ENCODE results near the gene PDIA5. TPM values are rescaled to one million over a fixed set of nuclear protein-coding genes. Genes with fewer than 3 reads are reported as not detected.

The PDIA5 gene
- total RNA-seq, 1 experiment from 2014 or later = 50.8 TPM

DNA sequence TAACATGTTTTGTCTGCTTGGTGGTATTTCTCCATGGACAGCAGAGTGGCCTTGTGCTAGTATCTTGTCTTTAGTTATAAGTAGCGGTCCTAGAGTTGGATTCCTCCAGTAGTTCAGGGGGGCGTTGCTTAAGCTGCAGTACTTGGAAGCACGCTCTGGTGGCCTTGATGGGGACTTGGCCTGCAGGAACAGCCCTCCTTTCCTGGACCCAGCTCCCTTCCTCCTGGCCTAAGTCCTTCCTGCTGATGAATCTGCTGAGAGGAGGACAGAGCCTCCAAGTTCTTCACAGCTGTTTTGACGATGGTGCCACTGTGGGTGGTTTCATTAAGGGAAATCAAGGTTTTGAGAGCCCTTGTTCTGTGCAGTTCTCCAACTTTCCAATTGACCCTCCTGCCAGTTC, 96.3 kb downstream of the PDIA5 start (continued):
- TF ChIP-seq CTCF (IDR thresholded peaks at IDR 0.05 in 2 of 3, conservative IDR thresholded peaks at IDR 0.05 in 1 of 3; ENCODE audit: borderline replicate concordance in 1 of 3, insufficient read depth in 1 of 3, low read depth in 2 of 3, low read length in 2 of 3) (no peak), ZBTB33 (IDR thresholded peaks at IDR 0.05; ENCODE audit: extremely low read depth, insufficient replicate concordance, low read length) (no peak), POLR2A (IDR thresholded peaks at IDR 0.05; ENCODE audit: borderline replicate concordance, extremely low read depth, insufficient read depth, insufficient read length) (no peak), TCF7L2 (IDR thresholded peaks at IDR 0.05; ENCODE audit: borderline replicate concordance, extremely low read depth, insufficient read depth, insufficient read length) (no peak), SP1 (IDR thresholded peaks at IDR 0.05; ENCODE audit: low read depth) (no peak), ELF1 (IDR thresholded peaks at IDR 0.05; ENCODE audit: borderline replicate concordance, low read depth) (no peak), POLR2AphosphoS5 (IDR thresholded peaks at IDR 0.05; ENCODE audit: low read depth, low read length) (no peak), SIN3A (IDR thresholded peaks at IDR 0.05; ENCODE audit: low read depth) (no peak), YY1 (IDR thresholded peaks at IDR 0.05; ENCODE audit: extremely low read depth, insufficient replicate concordance, low read depth, low read length) (no peak), ZFX (IDR thresholded peaks at IDR 0.05) (no peak), JUND (IDR thresholded peaks at IDR 0.05) (no peak)

DNA sequence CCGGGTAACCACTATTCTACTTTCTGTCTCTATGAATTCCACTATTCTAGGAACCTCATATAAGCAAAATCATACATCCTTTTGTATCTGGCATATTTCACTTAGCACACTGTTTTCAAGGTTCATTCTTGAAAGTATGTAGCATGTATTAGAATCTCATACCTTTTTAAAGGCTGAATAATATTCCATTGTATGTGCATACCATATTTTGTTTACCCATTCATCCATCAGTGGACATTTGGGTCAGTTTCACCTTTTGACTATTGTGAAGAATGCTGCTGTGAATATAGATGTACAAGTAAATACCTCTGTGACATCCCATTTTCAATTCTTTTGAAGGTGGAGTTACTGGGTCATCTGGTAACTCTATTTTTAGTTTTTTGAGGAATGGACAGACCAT, 98.3 kb downstream of the PDIA5 start:
- no peaks in the 10 kb centered on the region for H3K9me3 ChIP-seq (ENCODE audit: control insufficient read depth in 1 of 2, insufficient read depth in 1 of 2, low read depth in 1 of 2, low read length in 2 of 2)
- no peak overlapping the region for H3K27ac ChIP-seq (ENCODE audit: low read depth, low read length)
- CTCF ChIA-PET = no interaction called here
- H3K27me3 ChIP-seq (ENCODE audit: insufficient read depth, low read length) = no peaks in the 10 kb centered on the region
- peaks cover 13 to 41% of the 10 kb centered on the region in 2 experiments; a peak in 3 of 4 replicates for H3K36me3 ChIP-seq (ENCODE audit: control insufficient read depth in 1 of 2, insufficient read depth in 2 of 2, low read length in 2 of 2)
- no peaks in the 10 kb centered on the region; the same call in none of the 2 replicates for H4K20me1 ChIP-seq (ENCODE audit: insufficient read depth)
- no peak overlapping the region for H3K9ac ChIP-seq (ENCODE audit: low read length)
- H3K4me3 ChIP-seq (replicated peaks in 1 of 2; ENCODE audit: low read depth in 1 of 2, low read length in 2 of 2) = no peak overlapping the region
- ATAC-seq (no peak), DNase-seq (ENCODE audit: low read depth, low spot score) (no peak)
- no peaks in the 10 kb centered on the region for H3K9me2 ChIP-seq (ENCODE audit: insufficient read depth)
- RAD21 ChIA-PET (ENCODE audit: low non-redundant PET in 1 of 2, low total read pairs in 2 of 2, uncharacterized antibody in 2 of 2, unreplicated experiment in 2 of 2) = no interaction called here
- POLR2A ChIA-PET = no interaction called here
- no TSS peak for BruUV-seq (replicated peaks)
- no peaks in the 10 kb centered on the region for H3K4me1 ChIP-seq (ENCODE audit: control insufficient read depth in 1 of 2, insufficient read depth in 2 of 2, low read length in 2 of 2)
- intact Hi-C loops (cut with micrococcal nuclease) = no loop called here
- no peak overlapping the region for H2AFZ ChIP-seq (ENCODE audit: low read depth, low read length, poor library complexity, severe bottlenecking)
- H3K79me2 ChIP-seq (ENCODE audit: insufficient read depth, low read length) = no peaks in the 10 kb centered on the region
- no peak overlapping the region for H3K4me2 ChIP-seq (ENCODE audit: low read length)
- TF ChIP-seq EZH2 (IDR thresholded peaks at IDR 0.05) (no peak), ZNF274 (IDR thresholded peaks at IDR 0.05; ENCODE audit: low read depth, low read length) (no peak), ZBTB33 (IDR thresholded peaks at IDR 0.05; ENCODE audit: extremely low read depth, insufficient replicate concordance, low read length) (no peak), JUND (IDR thresholded peaks at IDR 0.05) (no peak), TCF7L2 (IDR thresholded peaks at IDR 0.05; ENCODE audit: borderline replicate concordance, extremely low read depth, insufficient read depth, insufficient read length) (no peak), EGR1 (IDR thresholded peaks at IDR 0.05; ENCODE audit: low read depth) (no peak), SIN3A (IDR thresholded peaks at IDR 0.05; ENCODE audit: low read depth) (no peak), ELF1 (IDR thresholded peaks at IDR 0.05; ENCODE audit: borderline replicate concordance, low read depth) (no peak)
- TF ChIP-seq, protein P1, sequence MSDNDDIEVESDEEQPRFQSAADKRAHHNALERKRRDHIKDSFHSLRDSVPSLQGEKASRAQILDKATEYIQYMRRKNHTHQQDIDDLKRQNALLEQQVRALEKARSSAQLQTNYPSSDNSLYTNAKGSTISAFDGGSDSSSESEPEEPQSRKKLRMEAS (IDR thresholded peaks at IDR 0.05) = no peak

Data from HCT116 (cell line).